H1 (cell line): ENCODE data around the gene LCNL1. TPM values are rescaled to one million over a fixed set of nuclear protein-coding genes. Genes with fewer than 3 reads are reported as not detected.

ENCODE experiments used
- CTCF ChIA-PET: fragments of 300-600 bp; sonication (Branson Sonifier 250); formaldehyde crosslinking; loops from one replicate; lab custom pipeline; 2021; ENCODE audit not compliant: partially characterized antibody; lab: Charles Lee
- POLR2A ChIA-PET: fragments of 300-600 bp; sonication (Branson Sonifier 250); formaldehyde crosslinking; loops from one replicate; lab custom pipeline; 2021; ENCODE audit warnings: inconsistent platforms; ENCODE audit not compliant: partially characterized antibody; lab: Charles Lee
- DNase-seq, 2 experiments: peaks; one replicate each; pipeline versions ENCODE4 v3.0.0 to v3.0.0-alpha.2; 2010 to 2022; ENCODE audit warnings: low spot score in 2 of 2, low read depth in 1 of 2, mixed read lengths in 1 of 2
- FAIRE-seq: peaks from 2 replicates; lab custom pipeline; 2011; peaks lifted over from hg19 to GRCh38; lab: Jason Lieb, UNC
- H2AFZ ChIP-seq: 2 replicates; pipeline ENCODE4 v1.8.1; 2012; ENCODE audit warnings: low read length, inconsistent platforms
- H2AK5ac ChIP-seq: 2 replicates; pipeline ENCODE4 v1.6.1; 2013; ENCODE audit warnings: low read depth, low read length
- H2BK120ac ChIP-seq: replicated peaks from 2 replicates; pipeline ENCODE3; 2013; ENCODE audit warnings: low read depth, low read length, inconsistent platforms
- H2BK12ac ChIP-seq: 2 replicates; pipeline ENCODE4 v1.6.1; 2013; ENCODE audit warnings: low read depth, low read length
- H2BK15ac ChIP-seq: 2 replicates; pipeline ENCODE4 v1.6.1; 2013; ENCODE audit warnings: low read length
- H2BK20ac ChIP-seq: 2 replicates; pipeline ENCODE4 v1.6.1; 2013; ENCODE audit warnings: low read length
- H2BK5ac ChIP-seq: 2 replicates; pipeline ENCODE4 v1.6.1; 2013; ENCODE audit warnings: low read depth, low read length
- H3K14ac ChIP-seq: 2 replicates; pipeline ENCODE4 v1.6.1; 2013; ENCODE audit warnings: inconsistent platforms; ENCODE audit not compliant: insufficient read length
- H3K18ac ChIP-seq: 2 replicates; pipeline ENCODE4 v1.6.1; 2013; ENCODE audit warnings: low read length; ENCODE audit errors: extremely low read depth
- H3K23ac ChIP-seq: 2 replicates; pipeline ENCODE4 v1.6.1; 2013; ENCODE audit warnings: inconsistent platforms; ENCODE audit not compliant: insufficient read length
- H3K23me2 ChIP-seq: 2 replicates; pipeline ENCODE4 v1.6.1; 2013; ENCODE audit warnings: low read depth, low read length
- H3K27ac ChIP-seq: 2 replicates; pipeline ENCODE4 v1.6.1; 2011; ENCODE audit warnings: low read depth, low read length, inconsistent platforms
- H3K27me3 ChIP-seq, 4 experiments: replicated peaks in 1 of 4; 1 replicate in 1 of 4; 2 replicates in 3 of 4; pipeline versions ENCODE4 v1.6.1 to v1.8.1; 2011 to 2013; ENCODE audit warnings: low read length in 3 of 4, mild to moderate bottlenecking in 3 of 4, inconsistent platforms in 2 of 4, mixed read lengths in 2 of 4, moderate library complexity in 1 of 4; ENCODE audit not compliant: control insufficient read depth in 3 of 4, insufficient read depth in 3 of 4; ENCODE audit errors: extremely low read depth in 1 of 4
- H3K36me3 ChIP-seq, 4 experiments: 2 replicates each; pipeline versions ENCODE4 v1.6.1 to v1.8.1; 2011 to 2013; ENCODE audit warnings: mild to moderate bottlenecking in 4 of 4, low read length in 3 of 4, moderate library complexity in 2 of 4, control low read depth in 1 of 4, inconsistent platforms in 1 of 4; ENCODE audit not compliant: insufficient read depth in 4 of 4, control insufficient read depth in 2 of 4
- H3K4ac ChIP-seq: replicated peaks from 2 replicates; pipeline ENCODE3; 2013; ENCODE audit warnings: low read length, low read depth, mixed read lengths, inconsistent platforms; ENCODE audit not compliant: insufficient read length
- H3K4me1 ChIP-seq, 4 experiments: replicated peaks in 1 of 4; 1 replicate in 1 of 4; 2 replicates in 3 of 4; pipeline versions ENCODE4 v1.6.1 to v1.8.1; 2011 to 2013; ENCODE audit warnings: low read length in 3 of 4, inconsistent platforms in 2 of 4, mixed read lengths in 1 of 4; ENCODE audit not compliant: insufficient read depth in 4 of 4, control insufficient read depth in 3 of 4
- H3K4me2 ChIP-seq, 2 experiments: 2 replicates each; pipeline versions ENCODE4 v1.6.1 to v1.8.1; 2011 to 2013; ENCODE audit warnings: low read depth in 2 of 2, low read length in 2 of 2, control low read depth in 1 of 2, inconsistent platforms in 1 of 2, mild to moderate bottlenecking in 1 of 2; ENCODE audit not compliant: insufficient read depth in 1 of 2
- H3K4me3 ChIP-seq, 4 experiments: fragments of 200-600, 300-600 bp in 1 of 4; sonication (generic), shearing (Covaris generic), sonication (Bioruptor Twin) in 1 of 4; 2 replicates each; pipeline versions ENCODE4 v1.5.1 to v1.8.1; 2011 to 2016; ENCODE audit warnings: low read length in 4 of 4, low read depth in 3 of 4, control low read depth in 2 of 4, inconsistent platforms in 2 of 4, mild to moderate bottlenecking in 2 of 4, mixed read lengths in 1 of 4, moderate library complexity in 1 of 4; ENCODE audit not compliant: insufficient read depth in 2 of 4; ENCODE audit errors: extremely low read depth in 1 of 4
- H3K56ac ChIP-seq: replicated peaks from 2 replicates; pipeline ENCODE3; 2013; ENCODE audit warnings: low read depth, mild to moderate bottlenecking, mixed read lengths, low read length, inconsistent platforms; ENCODE audit not compliant: insufficient read length
- H3K79me1 ChIP-seq: 2 replicates; pipeline ENCODE4 v1.6.1; 2013; ENCODE audit warnings: low read depth, low read length, control low read depth
- H3K79me2 ChIP-seq, 2 experiments: 2 replicates each; pipeline versions ENCODE4 v1.6.1 to v1.8.1; 2012 to 2013; ENCODE audit warnings: low read length in 2 of 2, mild to moderate bottlenecking in 2 of 2, inconsistent platforms in 1 of 2; ENCODE audit not compliant: insufficient read depth in 2 of 2, control insufficient read depth in 1 of 2
- H3K9ac ChIP-seq, 4 experiments: replicated peaks in 1 of 4; 1 replicate in 1 of 4; 2 replicates in 3 of 4; pipeline versions ENCODE4 v1.6.1 to v1.8.1; 2011 to 2013; ENCODE audit warnings: low read depth in 3 of 4, low read length in 3 of 4, control low read depth in 2 of 4, mild to moderate bottlenecking in 2 of 4, moderate library complexity in 2 of 4, inconsistent platforms in 1 of 4; ENCODE audit errors: extremely low read depth in 1 of 4
- H3K9me3 ChIP-seq, 2 experiments: 2 replicates each; pipeline versions ENCODE4 v1.6.1 to v1.8.1; 2012 to 2013; ENCODE audit warnings: mild to moderate bottlenecking in 2 of 2, moderate library complexity in 2 of 2, control low read depth in 1 of 2, inconsistent platforms in 1 of 2, low read depth in 1 of 2, low read length in 1 of 2, mixed read lengths in 1 of 2; ENCODE audit not compliant: insufficient read depth in 2 of 2
- H4K20me1 ChIP-seq, 2 experiments: replicated peaks in 1 of 2; 2 replicates each; pipeline versions ENCODE3 to v1.8.1; 2011 to 2013; ENCODE audit warnings: inconsistent platforms in 2 of 2, low read length in 2 of 2, mild to moderate bottlenecking in 1 of 2; ENCODE audit not compliant: insufficient read depth in 2 of 2, control insufficient read depth in 1 of 2
- H4K5ac ChIP-seq: 2 replicates; pipeline ENCODE4 v1.6.1; 2013; ENCODE audit warnings: low read length, low read depth, mixed read lengths, inconsistent platforms; ENCODE audit not compliant: insufficient read length
- H4K8ac ChIP-seq: 2 replicates; pipeline ENCODE4 v1.8.0; 2013; ENCODE audit warnings: mild to moderate bottlenecking, moderate library complexity, low read length, inconsistent platforms; ENCODE audit not compliant: insufficient read depth; ENCODE audit errors: extremely low read depth
- H4K91ac ChIP-seq: replicated peaks from 2 replicates; pipeline ENCODE3; 2013; ENCODE audit warnings: low read length, mixed read lengths, inconsistent platforms; ENCODE audit not compliant: insufficient read length
- BCL11A ChIP-seq, 2 experiments: IDR thresholded peaks; one replicate each; pipeline ENCODE4 v1.6.1; 2011; ENCODE audit warnings: low read depth in 2 of 2, low read length in 2 of 2, mild to moderate bottlenecking in 2 of 2
- BRCA1 ChIP-seq: IDR thresholded peaks from 2 replicates; pipeline ENCODE4 v1.6.1; 2012; ENCODE audit warnings: low read depth, low read length, improper control_type of control experiment
- CTBP2 ChIP-seq: IDR thresholded peaks from 2 replicates; pipeline ENCODE4 v1.7.0; 2011; ENCODE audit warnings: borderline replicate concordance, mild to moderate bottlenecking, moderate library complexity, mixed read lengths, low read length; ENCODE audit not compliant: insufficient read depth, insufficient read length
- EP300 ChIP-seq, 2 experiments: IDR thresholded peaks; 1 replicate in 1 of 2; 2 replicates in 1 of 2; pipeline ENCODE4 v1.6.1; 2011 to 2012; ENCODE audit warnings: low read depth in 2 of 2, low read length in 2 of 2, mild to moderate bottlenecking in 2 of 2, borderline replicate concordance in 1 of 2, inconsistent platforms in 1 of 2, moderate library complexity in 1 of 2
- JUN ChIP-seq: IDR thresholded peaks from 2 replicates; pipeline ENCODE4 v1.6.1; 2011; ENCODE audit warnings: low read depth, mild to moderate bottlenecking, improper control_type of control experiment, low read length
- KDM4A ChIP-seq: IDR thresholded peaks from one replicate; pipeline ENCODE4 v1.7.1; 2012; ENCODE audit warnings: low read depth, mild to moderate bottlenecking, moderate library complexity, low read length, inconsistent platforms; ENCODE audit not compliant: severe bottlenecking
- POLR2A ChIP-seq, 2 experiments: IDR thresholded peaks; 1 replicate in 1 of 2; 2 replicates in 1 of 2; pipeline ENCODE4 v1.6.1; 2011; ENCODE audit warnings: low read depth in 2 of 2, low read length in 2 of 2, mild to moderate bottlenecking in 2 of 2; ENCODE audit errors: control extremely low read depth in 1 of 2
- RBBP5 ChIP-seq: IDR thresholded peaks from 2 replicates; pipeline ENCODE4 v1.7.1; 2012; ENCODE audit warnings: low read depth, mild to moderate bottlenecking, inconsistent platforms, low read length, moderate library complexity, borderline replicate concordance
- TBP ChIP-seq: IDR thresholded peaks from 2 replicates; pipeline ENCODE4 v1.6.1; 2011; ENCODE audit warnings: low read depth, low read length, improper control_type of control experiment
- WGBS, 2 experiments: shearing (Covaris generic) in 1 of 2; methylation state at CpG; one replicate each; pipeline versions ENCODE4 v1.1.6 to v1.1.7; 2013 to 2015; ENCODE audit warnings: low lambda C conversion rate in 2 of 2, mixed read lengths in 2 of 2, inconsistent platforms in 1 of 2, low coverage in 1 of 2, missing lambda C conversion rate in 1 of 2; ENCODE audit not compliant: insufficient replicate concordance in 2 of 2, insufficient coverage in 1 of 2, insufficient read length in 1 of 2; ENCODE audit errors: extremely low coverage in 1 of 2, missing lambda C conversion rate in 1 of 2; 5-methylcytosine and 5-hydroxymethylcytosine counted together
- polyA plus RNA-seq, 7 experiments: library from polyadenylated mRNA; depleted of rRNA in 3 of 7; stranded (reverse) in 5 of 7; unstranded in 2 of 7; fragments of >200 nt in 5 of 7; fragments of 200-250 nt in 2 of 7; gene quantifications; 1 replicate in 5 of 7; 2 replicates in 1 of 7; 4 replicates in 1 of 7; pipeline versions ENCODE4 v1.2.1 to v1.2.3, GENCODE V29; 2011 to 2013; ENCODE audit warnings: missing spikeins in 2 of 7, mixed read lengths in 2 of 7
- total RNA-seq: library from RNA; stranded (reverse); fragmentation: NEBNext Ultra II Directional; extraction: Animal tissue kit (Norgen Biotek cat#: 25700); gene quantifications from 2 replicates; pipeline ENCODE4 v1.2.1, GENCODE V29; 2021
- TF ChIP-seq, protein P1 (sequence below): IDR thresholded peaks from 2 replicates; pipeline ENCODE4 v1.6.1; 2011; ENCODE audit warnings: low read depth, mild to moderate bottlenecking, low read length; ENCODE audit not compliant: insufficient read depth
- TF ChIP-seq, protein P2 (sequence below): IDR thresholded peaks from 2 replicates; pipeline ENCODE4 v1.6.1; 2012; ENCODE audit warnings: inconsistent platforms

Gene LCNL1
- total and polyA plus RNA-seq, 2 of the 8 experiments (the other 6 are each of a cell fraction or from before 2014, with no cell fraction given) = 0.11 TPM; not detected in 1

GRCh38 chr9:136980669-136981478, 1.9 kb upstream of the LCNL1 start:
- Histone ChIP-seq H4K8ac (no peak overlapping the region), H3K79me2 (no peaks in the 10 kb centered on the region), H4K91ac (no peak overlapping the region), H3K4me3 (no peak overlapping the region), H3K79me1 (no peaks in the 10 kb centered on the region), H4K5ac (no peak overlapping the region), H3K36me3 (no peaks in the 10 kb centered on the region), H2AFZ (no peak overlapping the region), H3K23me2 (peaks cover 20% of the 10 kb centered on the region; the same call in 1 of the 2 replicates), H3K56ac (no peak overlapping the region), H3K4me2 (no peak overlapping the region), H3K9ac (no peak overlapping the region), H2BK15ac (no peak overlapping the region), H2BK120ac (no peak overlapping the region), H3K27me3 (peaks cover 13 to 30% (median 27%) of the 10 kb centered on the region in 4 experiments), H3K9me3 (no peaks in the 10 kb centered on the region), H3K23ac (no peak overlapping the region), H2BK5ac (no peak overlapping the region), H3K4ac (no peak overlapping the region), H3K4me1 (peaks cover 0 to 16% (median 7%) of the 10 kb centered on the region in 4 experiments; a peak in 5 of 7 replicates), H2AK5ac (no peak overlapping the region), H4K20me1 (peaks cover 0 to 3% of the 10 kb centered on the region in 2 experiments), H3K18ac (no peak overlapping the region), H2BK12ac (no peak overlapping the region), H3K27ac (no peak overlapping the region), H3K14ac (no peak overlapping the region), H2BK20ac (no peak overlapping the region)
- DNase-seq = no peak
- POLR2A ChIA-PET = interaction anchor here (0.7 to 0.8 kb wide), 2 partner anchors 14 to 209 kb away, joined by 3 read pairs; no protein-coding TSS in a partner anchor
- FAIRE-seq = no peak
- CTCF ChIA-PET = interaction anchor here (1.0 to 3.0 kb wide), 3 partner anchors 48 to 180 kb away, joined by 4 to 18 read pairs (median 5); partner anchors contain the start of gene ABCA2
- WGBS, 2 experiments = 90% methylated on average over 16 of the region's 16 CpGs; no CpG with 5 or more reads in 1 of the 2 experiments
- no peak for TF ChIP-seq CTBP2
- no peak for TF ChIP-seq RBBP5
- no peak for TF ChIP-seq EP300 (IDR thresholded peaks at IDR 0.05; ENCODE audit: borderline replicate concordance in 1 of 2, low read depth in 2 of 2, low read length in 2 of 2)
- TF ChIP-seq, protein P1, sequence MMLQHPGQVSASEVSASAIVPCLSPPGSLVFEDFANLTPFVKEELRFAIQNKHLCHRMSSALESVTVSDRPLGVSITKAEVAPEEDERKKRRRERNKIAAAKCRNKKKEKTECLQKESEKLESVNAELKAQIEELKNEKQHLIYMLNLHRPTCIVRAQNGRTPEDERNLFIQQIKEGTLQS = no peak
- no peak for TF ChIP-seq BCL11A (IDR thresholded peaks at IDR 0.05; ENCODE audit: low read depth in 2 of 2, low read length in 2 of 2)
- TF ChIP-seq JUN = no peak
- TF ChIP-seq BRCA1 = no peak
- TF ChIP-seq TBP = no peak
- TF ChIP-seq KDM4A = no peak
- TF ChIP-seq, protein P2, sequence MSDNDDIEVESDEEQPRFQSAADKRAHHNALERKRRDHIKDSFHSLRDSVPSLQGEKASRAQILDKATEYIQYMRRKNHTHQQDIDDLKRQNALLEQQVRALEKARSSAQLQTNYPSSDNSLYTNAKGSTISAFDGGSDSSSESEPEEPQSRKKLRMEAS = no peak
- no peak for TF ChIP-seq POLR2A (IDR thresholded peaks at IDR 0.05; ENCODE audit: control extremely low read depth in 1 of 2, low read depth in 2 of 2, low read length in 2 of 2)
